Measurements from ENCODE around the gene CTNNA1. TPM values are rescaled to one million over a fixed set of nuclear protein-coding genes. Genes with fewer than 3 reads are reported as not detected.

The CTNNA1 gene
- total RNA-seq, 1 experiment from 2014 or later = 268 TPM

DNA sequence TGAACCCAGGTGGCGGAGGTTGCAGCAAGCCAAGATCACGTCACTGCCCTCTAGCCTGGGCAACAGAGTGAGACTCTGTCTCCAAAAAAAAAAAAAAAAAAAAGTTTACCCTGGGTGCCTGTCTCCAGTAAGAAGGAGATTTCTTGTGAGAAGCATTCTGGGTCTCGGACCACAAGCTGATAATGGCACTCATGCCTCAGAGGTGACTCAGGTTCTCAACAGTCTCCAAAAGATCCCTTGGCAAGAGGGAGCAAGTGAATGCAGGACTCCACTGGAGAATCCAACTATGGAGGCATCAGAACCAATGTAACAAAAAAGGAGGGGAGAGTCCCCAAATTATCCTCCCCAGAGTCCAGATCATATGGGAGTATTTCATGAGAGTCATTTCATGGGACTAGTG, 227.9 kb downstream of the CTNNA1 start:
- DNase-seq (ENCODE audit: low read depth) = no peak
- in situ Hi-C loops (cut with HindIII; ENCODE audit: low pct_unique_long_range_greater_than_20kb, low sequenced_read_pairs) = no loop called here

DNA sequence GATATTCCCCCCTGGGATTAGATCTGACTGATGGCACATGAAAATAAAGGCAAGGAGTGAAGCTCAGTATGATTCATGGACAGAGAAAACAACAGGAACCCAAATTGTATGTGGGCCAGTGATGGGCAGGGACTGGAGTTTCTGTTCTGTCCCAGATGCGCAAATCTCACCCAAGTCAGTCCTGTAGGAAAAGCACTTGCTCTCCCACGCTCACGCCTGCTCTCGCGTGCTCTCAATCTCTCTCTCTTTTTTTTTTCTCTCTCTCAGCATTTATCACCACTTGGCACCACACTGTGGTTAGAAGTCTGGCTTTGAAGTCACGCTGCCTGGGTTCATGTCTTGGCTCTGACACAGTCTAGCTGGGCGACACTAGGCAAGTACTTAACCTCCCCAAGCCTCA, 228.4 kb downstream of the CTNNA1 start:
- in situ Hi-C loops (cut with HindIII; ENCODE audit: low pct_unique_long_range_greater_than_20kb, low sequenced_read_pairs) = no loop called here
- DNase-seq (ENCODE audit: low read depth) = no peak

DNA sequence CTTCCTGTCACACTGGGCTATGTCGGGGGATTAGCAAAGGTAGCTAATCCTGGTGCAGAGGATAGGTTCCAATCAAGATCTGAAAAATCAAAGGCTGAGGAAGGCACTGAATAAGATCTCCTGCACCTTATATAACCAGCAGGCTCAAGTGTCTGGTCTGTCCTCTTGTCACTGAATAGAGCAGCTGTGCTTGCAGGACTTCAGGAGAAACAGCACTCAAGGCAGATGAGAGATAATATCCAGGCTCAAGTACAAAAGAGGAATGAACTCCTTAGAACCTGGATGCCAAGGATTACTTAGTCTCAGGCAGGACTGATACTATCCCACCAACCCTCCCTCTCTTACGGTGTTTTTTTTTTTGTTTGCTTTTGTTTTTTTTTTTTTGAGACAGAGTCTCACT, 230.8 kb downstream of the CTNNA1 start:
- in situ Hi-C loops (cut with HindIII; ENCODE audit: low pct_unique_long_range_greater_than_20kb, low sequenced_read_pairs) = no loop called here
- no peak for DNase-seq (ENCODE audit: low read depth)

Other genes with a start within 250 kb of the CTNNA1 start
- gene ETF1, start 210.2 kb upstream of the CTNNA1 start, total RNA-seq (2014; rRNA removed; shearing (Covaris generic); ENCODE audit: low replicate concordance) = 45.2 and 68.5 TPM in 2 replicates
- 234 and 247 TPM in 2 replicates for gene HSPA9, start 178.0 kb upstream of the CTNNA1 start, total RNA-seq (2014; rRNA removed; shearing (Covaris generic); ENCODE audit: low replicate concordance)
- gene LRRTM2, start 121.9 kb downstream of the CTNNA1 start, total RNA-seq (2014; rRNA removed; shearing (Covaris generic); ENCODE audit: low replicate concordance) = not detected in 2 replicates

All from Caki2 (cell line).